ENCODE data around the gene ADAM23. TPM values are rescaled to one million over a fixed set of nuclear protein-coding genes. Genes with fewer than 3 reads are reported as not detected.

Gene ADAM23
- total RNA-seq, 2 experiments from 2014 or later: 0.10 to 0.42 TPM

- Mint-ChIP-seq H3K4me3 (no peak overlapping the region), H3K27me3 (ENCODE audit: low read depth) (peaks cover 8% of the 10 kb centered on the region), H3K36me3 (ENCODE audit: low read depth) (no peaks in the 10 kb centered on the region), H3K27ac (no peak overlapping the region), H3K9me3 (no peaks in the 10 kb centered on the region), H3K4me1 (ENCODE audit: low read depth) (peaks cover 11% of the 10 kb centered on the region)
- intact Hi-C loops (cut with micrococcal nuclease): no loop called here
- no peak for DNase-seq
- CTCF ChIA-PET: interaction anchor here (0.5 kb wide), 1 partner anchor 30 kb away, joined by 4 read pairs; no protein-coding TSS in a partner anchor
These were observed 83.1 kb downstream of the ADAM23 start for GRCh38 chr2:206526416-206526815.

- peaks cover 13% of the 10 kb centered on the region for H3K4me1 Mint-ChIP-seq (ENCODE audit: low read depth)
- H3K36me3 Mint-ChIP-seq (ENCODE audit: low read depth): no peaks in the 10 kb centered on the region
- CTCF ChIA-PET: no interaction called here
- H3K27me3 Mint-ChIP-seq (ENCODE audit: low read depth): peaks cover 9% of the 10 kb centered on the region
- H3K4me3 Mint-ChIP-seq: no peak overlapping the region
- DNase-seq: no peak
- H3K27ac Mint-ChIP-seq: no peak overlapping the region
- intact Hi-C loops (cut with micrococcal nuclease): no loop called here
- H3K9me3 Mint-ChIP-seq: no peaks in the 10 kb centered on the region
These were observed 83.8 kb downstream of the ADAM23 start for GRCh38 chr2:206527153-206527552.

- Mint-ChIP-seq H3K27me3 (ENCODE audit: low read depth) (peaks cover 9% of the 10 kb centered on the region), H3K9me3 (no peaks in the 10 kb centered on the region), H3K36me3 (ENCODE audit: low read depth) (no peaks in the 10 kb centered on the region), H3K4me1 (ENCODE audit: low read depth) (peaks cover 13% of the 10 kb centered on the region), H3K4me3 (peak overlapping the region; percentile 60), H3K27ac (no peak overlapping the region)
- intact Hi-C loops (cut with micrococcal nuclease): loop anchor here (5.0 kb wide), 1 partner anchor 88 kb away; the partner anchor contains the start of gene ADAM23
- peak; percentile 41 for DNase-seq
- CTCF ChIA-PET: interaction anchor here (0.6 kb wide), 1 partner anchor 208 kb away, joined by 3 read pairs; no protein-coding TSS in a partner anchor
These were observed 87.4 kb downstream of the ADAM23 start for GRCh38 chr2:206530727-206531126.

- CTCF ChIA-PET: no interaction called here
- H3K36me3 Mint-ChIP-seq (ENCODE audit: low read depth): no peaks in the 10 kb centered on the region
- H3K9me3 Mint-ChIP-seq: no peaks in the 10 kb centered on the region
- peaks cover 13% of the 10 kb centered on the region for H3K4me1 Mint-ChIP-seq (ENCODE audit: low read depth)
- H3K4me3 Mint-ChIP-seq: no peak overlapping the region
- H3K27me3 Mint-ChIP-seq (ENCODE audit: low read depth): peaks cover 13% of the 10 kb centered on the region
- no peak overlapping the region for H3K27ac Mint-ChIP-seq
- DNase-seq: no peak
- intact Hi-C loops (cut with micrococcal nuclease): loop anchor here (5.0 kb wide), 1 partner anchor 90 kb away; the partner anchor contains the start of gene ADAM23
These were observed 88.7 kb downstream of the ADAM23 start for GRCh38 chr2:206531996-206532543.

- Mint-ChIP-seq H3K4me3 (no peak overlapping the region), H3K27ac (no peak overlapping the region), H3K36me3 (ENCODE audit: low read depth) (no peaks in the 10 kb centered on the region), H3K27me3 (ENCODE audit: low read depth) (peaks cover 12% of the 10 kb centered on the region), H3K9me3 (no peaks in the 10 kb centered on the region), H3K4me1 (ENCODE audit: low read depth) (peaks cover 13% of the 10 kb centered on the region)
- CTCF ChIA-PET: interaction anchor here (0.6 kb wide), 1 partner anchor 183 kb away, joined by 3 read pairs; no protein-coding TSS in a partner anchor
- no peak for DNase-seq
- intact Hi-C loops (cut with micrococcal nuclease): loop anchor here (5.0 kb wide), 1 partner anchor 92 kb away; the partner anchor contains the start of gene ADAM23
These were observed 90.6 kb downstream of the ADAM23 start for GRCh38 chr2:206533977-206534376.

- CTCF ChIA-PET: interaction anchor here (1.5 kb wide), 1 partner anchor 22 kb away, joined by 3 read pairs; no protein-coding TSS in a partner anchor
- H3K4me3 Mint-ChIP-seq: no peak overlapping the region
- H3K27ac Mint-ChIP-seq: no peak overlapping the region
- intact Hi-C loops (cut with micrococcal nuclease): no loop called here
- no peak for DNase-seq
- peaks cover 12% of the 10 kb centered on the region for H3K27me3 Mint-ChIP-seq (ENCODE audit: low read depth)
- H3K36me3 Mint-ChIP-seq (ENCODE audit: low read depth): no peaks in the 10 kb centered on the region
- no peaks in the 10 kb centered on the region for H3K9me3 Mint-ChIP-seq
- peaks cover 10% of the 10 kb centered on the region for H3K4me1 Mint-ChIP-seq (ENCODE audit: low read depth)
These were observed 92.1 kb downstream of the ADAM23 start for GRCh38 chr2:206535260-206535986.

- no peaks in the 10 kb centered on the region for H3K9me3 Mint-ChIP-seq
- H3K4me1 Mint-ChIP-seq (ENCODE audit: low read depth): peaks cover 9% of the 10 kb centered on the region
- H3K36me3 Mint-ChIP-seq (ENCODE audit: low read depth): no peaks in the 10 kb centered on the region
- DNase-seq: no peak
- CTCF ChIA-PET: interaction anchor here (0.7 to 1.0 kb wide), 2 partner anchors 13 to 536 kb away, joined by 3 read pairs; no protein-coding TSS in a partner anchor
- peaks cover 5% of the 10 kb centered on the region for H3K27me3 Mint-ChIP-seq (ENCODE audit: low read depth)
- H3K4me3 Mint-ChIP-seq: no peak overlapping the region
- H3K27ac Mint-ChIP-seq: no peak overlapping the region
- intact Hi-C loops (cut with micrococcal nuclease): no loop called here
These were observed 97.4 kb downstream of the ADAM23 start for GRCh38 chr2:206540757-206541156.

- intact Hi-C loops (cut with micrococcal nuclease): no loop called here
- CTCF ChIA-PET: no interaction called here
- Mint-ChIP-seq H3K4me1 (ENCODE audit: low read depth) (peaks cover 9% of the 10 kb centered on the region), H3K9me3 (no peaks in the 10 kb centered on the region), H3K27ac (no peak overlapping the region), H3K4me3 (no peak overlapping the region), H3K27me3 (ENCODE audit: low read depth) (no peaks in the 10 kb centered on the region), H3K36me3 (ENCODE audit: low read depth) (no peaks in the 10 kb centered on the region)
- no peak for DNase-seq
These were observed 99.7 kb downstream of the ADAM23 start for GRCh38 chr2:206543073-206543472.

GRCh38 chr2:206548383-206548782, 105.1 kb downstream of the ADAM23 start:
- DNase-seq: no peak
- no peaks in the 10 kb centered on the region for H3K27me3 Mint-ChIP-seq (ENCODE audit: low read depth)
- no peak overlapping the region for H3K4me3 Mint-ChIP-seq
- no peaks in the 10 kb centered on the region for H3K9me3 Mint-ChIP-seq
- intact Hi-C loops (cut with micrococcal nuclease): no loop called here
- CTCF ChIA-PET: interaction anchor here (1.4 kb wide), 1 partner anchor 10 kb away, joined by 4 read pairs; no protein-coding TSS in a partner anchor
- no peaks in the 10 kb centered on the region for H3K36me3 Mint-ChIP-seq (ENCODE audit: low read depth)
- no peak overlapping the region for H3K27ac Mint-ChIP-seq
- peaks cover 4% of the 10 kb centered on the region for H3K4me1 Mint-ChIP-seq (ENCODE audit: low read depth)

GRCh38 chr2:206555721-206556120, 112.4 kb downstream of the ADAM23 start:
- Mint-ChIP-seq H3K9me3 (no peaks in the 10 kb centered on the region), H3K4me1 (ENCODE audit: low read depth) (peaks cover 13% of the 10 kb centered on the region), H3K4me3 (no peak overlapping the region), H3K27me3 (ENCODE audit: low read depth) (peaks cover 3% of the 10 kb centered on the region), H3K36me3 (ENCODE audit: low read depth) (no peaks in the 10 kb centered on the region), H3K27ac (no peak overlapping the region)
- DNase-seq: no peak
- intact Hi-C loops (cut with micrococcal nuclease): loop anchor here (1.0 to 5.0 kb wide), 4 partner anchors 137 to 920 kb away; partner anchors contain the start of genes FASTKD2 and MDH1B
- CTCF ChIA-PET: no interaction called here

- peaks cover 13% of the 10 kb centered on the region for H3K4me1 Mint-ChIP-seq (ENCODE audit: low read depth)
- H3K9me3 Mint-ChIP-seq: no peaks in the 10 kb centered on the region
- H3K27ac Mint-ChIP-seq: no peak overlapping the region
- peaks cover 4% of the 10 kb centered on the region for H3K27me3 Mint-ChIP-seq (ENCODE audit: low read depth)
- intact Hi-C loops (cut with micrococcal nuclease): loop anchor here (1.0 to 5.0 kb wide), 4 partner anchors 136 to 919 kb away; partner anchors contain the start of genes FASTKD2 and MDH1B
- H3K4me3 Mint-ChIP-seq: no peak overlapping the region
- DNase-seq: no peak
- CTCF ChIA-PET: interaction anchor here (0.5 to 1.0 kb wide), 6 partner anchors 22 to 1116 kb away, joined by 3 to 4 read pairs (median 3); no protein-coding TSS in a partner anchor
- no peaks in the 10 kb centered on the region for H3K36me3 Mint-ChIP-seq (ENCODE audit: low read depth)
These were observed 113.1 kb downstream of the ADAM23 start for GRCh38 chr2:206556357-206556949.

- no peak for DNase-seq
- H3K27me3 Mint-ChIP-seq (ENCODE audit: low read depth): peaks cover 4% of the 10 kb centered on the region
- H3K27ac Mint-ChIP-seq: no peak overlapping the region
- H3K4me1 Mint-ChIP-seq (ENCODE audit: low read depth): peaks cover 13% of the 10 kb centered on the region
- CTCF ChIA-PET: interaction anchor here (0.5 to 1.0 kb wide), 5 partner anchors 22 to 1115 kb away, joined by 3 to 4 read pairs (median 3); no protein-coding TSS in a partner anchor
- H3K4me3 Mint-ChIP-seq: no peak overlapping the region
- intact Hi-C loops (cut with micrococcal nuclease): loop anchor here (2.0 to 5.0 kb wide), 3 partner anchors 135 to 223 kb away; partner anchors contain the start of genes FASTKD2 and MDH1B
- no peaks in the 10 kb centered on the region for H3K9me3 Mint-ChIP-seq
- H3K36me3 Mint-ChIP-seq (ENCODE audit: low read depth): no peaks in the 10 kb centered on the region
These were observed 114.0 kb downstream of the ADAM23 start for GRCh38 chr2:206557321-206557720.

Measured in activated naive CD4-positive, alpha-beta T cell treated with anti-CD3 and anti-CD28 coated beads for 36 hours (primary cell).